ENCODE measurements around the gene CAPZA2.

DNA sequence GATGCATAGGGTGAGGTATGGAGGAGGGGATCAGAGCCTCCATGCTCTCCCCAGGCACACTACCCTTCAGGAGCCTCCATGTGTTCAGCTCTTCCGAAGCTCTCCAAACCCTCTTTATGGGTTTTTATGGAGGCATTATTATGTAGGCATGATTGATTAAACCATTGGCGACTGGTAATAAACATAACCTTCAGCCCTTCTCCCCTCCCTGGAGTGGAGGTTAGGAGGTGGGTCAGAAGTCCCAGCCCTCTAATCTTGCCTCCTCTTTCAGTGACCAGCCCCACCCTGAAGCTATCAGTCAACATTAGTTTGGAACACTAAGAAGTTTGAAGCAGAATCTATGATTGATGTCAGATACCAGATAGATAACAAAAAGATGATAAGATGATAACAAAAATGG is 23.3 kb downstream of the CAPZA2 start:
- TF ChIP-seq POLR2AphosphoS5 (IDR thresholded peaks at IDR 0.05) (no peak), EP300 (IDR thresholded peaks at IDR 0.05) (no peak)
- TF ChIP-seq, protein P1, sequence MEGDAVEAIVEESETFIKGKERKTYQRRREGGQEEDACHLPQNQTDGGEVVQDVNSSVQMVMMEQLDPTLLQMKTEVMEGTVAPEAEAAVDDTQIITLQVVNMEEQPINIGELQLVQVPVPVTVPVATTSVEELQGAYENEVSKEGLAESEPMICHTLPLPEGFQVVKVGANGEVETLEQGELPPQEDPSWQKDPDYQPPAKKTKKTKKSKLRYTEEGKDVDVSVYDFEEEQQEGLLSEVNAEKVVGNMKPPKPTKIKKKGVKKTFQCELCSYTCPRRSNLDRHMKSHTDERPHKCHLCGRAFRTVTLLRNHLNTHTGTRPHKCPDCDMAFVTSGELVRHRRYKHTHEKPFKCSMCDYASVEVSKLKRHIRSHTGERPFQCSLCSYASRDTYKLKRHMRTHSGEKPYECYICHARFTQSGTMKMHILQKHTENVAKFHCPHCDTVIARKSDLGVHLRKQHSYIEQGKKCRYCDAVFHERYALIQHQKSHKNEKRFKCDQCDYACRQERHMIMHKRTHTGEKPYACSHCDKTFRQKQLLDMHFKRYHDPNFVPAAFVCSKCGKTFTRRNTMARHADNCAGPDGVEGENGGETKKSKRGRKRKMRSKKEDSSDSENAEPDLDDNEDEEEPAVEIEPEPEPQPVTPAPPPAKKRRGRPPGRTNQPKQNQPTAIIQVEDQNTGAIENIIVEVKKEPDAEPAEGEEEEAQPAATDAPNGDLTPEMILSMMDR (IDR thresholded peaks at IDR 0.05): no peak

Data from upper lobe of left lung (tissue), 4 donors.